Stimulated activated effector memory CD8-positive, alpha-beta T cell treated with anti-CD3 and anti-CD28 coated beads, Interleukin-12 subunit alpha, Interleukin-12 subunit beta, amount 100 ng/mL, for 72 hours (primary cell): ENCODE measurements around the gene ACER3.
"Not testable (repeated sequence)": the region's sequence is repeated elsewhere in the genome, so short reads cannot be mapped to it uniquely, and the experiment has no call there.

Experiments
- ATAC-seq: fragments of 150-1000 bp; cut with Tn5 transposase; 2 replicates; pipeline ENCODE4 v1.10.0; 2021
- DNase-seq, 2 donors: peaks; one replicate each; pipeline ENCODE4 v3.0.0; 2021 to 2022; ENCODE audit warnings: low spot score in 2 of 2
- H3K27ac Mint-ChIP-seq: one replicate; pipeline ENCODE4 v1.8.0; 2022; ENCODE audit warnings: mild to moderate bottlenecking, mixed read lengths
- H3K36me3 Mint-ChIP-seq: one replicate; pipeline ENCODE4 v1.8.0; 2022; ENCODE audit warnings: mild to moderate bottlenecking, mixed read lengths
- H3K4me1 Mint-ChIP-seq: one replicate; pipeline ENCODE4 v1.8.0; 2022; ENCODE audit warnings: mixed read lengths
- H3K4me3 Mint-ChIP-seq: one replicate; pipeline ENCODE4 v1.8.0; 2022; ENCODE audit warnings: mild to moderate bottlenecking, mixed read lengths
- H3K9me3 Mint-ChIP-seq: one replicate; pipeline ENCODE4 v1.8.0; 2022; ENCODE audit warnings: mixed read lengths

Gene ACER3

DNA sequence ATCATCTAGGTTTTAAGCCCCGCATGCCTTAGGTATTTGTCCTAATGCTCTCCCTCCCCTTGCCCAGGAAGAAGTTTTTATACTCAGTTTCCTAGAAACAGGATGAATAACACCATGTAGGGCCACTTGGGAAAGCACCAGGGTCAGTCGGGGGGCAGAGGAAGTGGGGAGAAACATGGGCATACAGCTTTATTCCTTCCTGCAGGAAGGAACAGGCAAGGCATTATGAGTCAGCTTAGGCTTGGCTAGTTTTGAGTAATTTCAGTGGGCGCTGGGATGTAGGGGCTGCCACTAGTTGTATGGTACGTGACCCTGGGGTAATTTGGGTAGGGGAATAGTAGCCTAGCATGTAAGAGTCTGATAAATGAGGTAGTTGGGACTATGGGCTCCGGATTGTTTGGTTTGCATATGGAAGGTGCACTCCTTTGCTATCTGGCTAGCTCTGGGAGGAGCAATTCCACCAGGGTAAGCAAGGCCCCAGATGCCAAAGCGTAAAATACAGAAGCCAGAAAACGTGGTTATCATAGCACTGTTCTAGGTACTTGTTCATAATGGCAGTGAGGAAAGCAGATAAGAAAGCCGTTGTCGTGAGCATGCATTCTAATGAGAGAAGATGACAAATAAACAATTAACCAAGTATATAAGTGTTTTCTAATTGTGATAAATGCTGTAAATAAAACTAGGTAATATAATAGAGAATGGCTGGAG is 24.8 kb downstream of the ACER3 start:
- H3K27ac Mint-ChIP-seq: peak overlapping the region; percentile 3
- peak; percentile 70 for ATAC-seq
- no peaks in the 10 kb centered on the region for H3K36me3 Mint-ChIP-seq
- H3K4me3 Mint-ChIP-seq: no peak overlapping the region
- H3K4me1 Mint-ChIP-seq: peaks cover 17% of the 10 kb centered on the region
- no peak for DNase-seq
- no peaks in the 10 kb centered on the region for H3K9me3 Mint-ChIP-seq

GRCh38 chr11:76888989-76889388 is 28.3 kb downstream of the ACER3 start:
- Mint-ChIP-seq H3K9me3 (no peaks in the 10 kb centered on the region), H3K4me3 (no peak overlapping the region), H3K27ac (no peak overlapping the region), H3K36me3 (no peaks in the 10 kb centered on the region), H3K4me1 (peaks cover 17% of the 10 kb centered on the region)
- DNase-seq: no peak
- ATAC-seq: peak; percentile 53

GRCh38 chr11:76889411-76889975 is 28.8 kb downstream of the ACER3 start:
- no peak for ATAC-seq
- Mint-ChIP-seq H3K4me1 (peaks cover 17% of the 10 kb centered on the region), H3K36me3 (no peaks in the 10 kb centered on the region), H3K9me3 (no peaks in the 10 kb centered on the region), H3K4me3 (no peak overlapping the region), H3K27ac (no peak overlapping the region)
- DNase-seq: no peak

GRCh38 chr11:76890329-76890728 is 29.6 kb downstream of the ACER3 start:
- H3K4me1 Mint-ChIP-seq: peaks cover 11% of the 10 kb centered on the region
- no peak for DNase-seq
- no peak for ATAC-seq
- no peak overlapping the region for H3K27ac Mint-ChIP-seq
- H3K4me3 Mint-ChIP-seq: no peak overlapping the region
- no peaks in the 10 kb centered on the region for H3K36me3 Mint-ChIP-seq
- H3K9me3 Mint-ChIP-seq: no peaks in the 10 kb centered on the region

DNA sequence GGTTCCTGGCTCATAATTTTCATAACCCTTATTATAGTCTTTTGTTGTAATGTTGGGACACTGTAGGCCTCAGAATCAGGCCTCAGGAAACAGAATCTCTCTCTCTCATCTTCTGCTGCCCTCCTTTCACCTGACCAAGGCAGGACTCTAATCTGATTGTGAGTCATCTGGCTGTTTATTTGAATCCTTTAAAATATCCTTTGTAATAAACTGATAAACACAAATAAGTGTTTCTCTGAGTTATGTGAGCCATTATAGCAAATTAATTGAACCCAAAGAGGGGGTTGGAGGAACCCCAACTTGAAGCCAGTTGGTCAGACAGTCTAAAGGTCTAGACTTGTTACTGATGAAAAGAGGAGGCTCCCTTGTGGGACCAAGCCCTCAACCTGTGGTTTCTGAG is 30.6 kb downstream of the ACER3 start:
- H3K4me3 Mint-ChIP-seq: no peak overlapping the region
- H3K27ac Mint-ChIP-seq: no peak overlapping the region
- no peaks in the 10 kb centered on the region for H3K9me3 Mint-ChIP-seq
- no peaks in the 10 kb centered on the region for H3K36me3 Mint-ChIP-seq
- ATAC-seq (no peak), DNase-seq (no peak)
- H3K4me1 Mint-ChIP-seq: peaks cover under 1% of the 10 kb centered on the region

DNA sequence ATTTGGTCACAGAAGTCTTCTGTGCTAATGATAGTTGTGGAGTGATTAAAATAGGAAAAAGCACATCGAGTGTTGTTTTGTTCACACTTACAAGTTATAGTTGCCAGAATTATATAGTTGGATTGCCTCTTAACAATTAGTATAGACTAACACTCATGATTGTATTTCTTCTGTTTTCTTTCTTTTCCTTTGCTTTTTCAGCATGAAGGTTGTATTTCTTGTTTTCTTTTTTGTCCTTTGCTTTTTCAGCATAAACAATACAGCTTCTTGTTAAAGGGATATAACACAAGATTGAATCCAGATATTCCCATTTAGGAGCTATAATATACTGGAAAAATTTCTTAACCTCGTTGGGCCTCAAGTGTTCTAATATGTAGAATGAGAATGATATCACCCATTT is 31.1 kb downstream of the ACER3 start:
- no peak for ATAC-seq
- H3K36me3 Mint-ChIP-seq: no peaks in the 10 kb centered on the region
- H3K4me3 Mint-ChIP-seq: no peak overlapping the region
- H3K9me3 Mint-ChIP-seq: no peaks in the 10 kb centered on the region
- H3K27ac Mint-ChIP-seq: no peak overlapping the region
- no peaks in the 10 kb centered on the region for H3K4me1 Mint-ChIP-seq
- no peak for DNase-seq

DNA sequence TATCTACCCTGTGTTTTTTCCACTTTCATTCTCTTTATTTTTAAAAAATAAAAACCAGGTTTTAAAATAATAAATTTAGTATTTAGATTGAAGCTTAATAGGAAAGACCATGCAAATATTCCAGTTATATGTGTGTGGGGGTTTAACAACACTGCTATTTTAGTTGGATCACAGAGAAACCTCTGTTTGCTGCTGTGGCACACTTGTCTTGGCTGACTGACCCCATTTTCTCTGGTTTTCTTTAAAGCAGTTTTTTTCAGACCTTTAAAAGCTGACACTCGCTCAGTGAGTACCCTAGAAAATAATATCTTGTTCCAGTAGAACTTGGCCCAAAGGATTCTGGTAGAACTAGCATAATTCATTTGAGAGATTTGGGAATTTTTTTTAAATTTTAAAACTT is 31.6 kb downstream of the ACER3 start:
- Mint-ChIP-seq H3K27ac (no peak overlapping the region), H3K9me3 (no peaks in the 10 kb centered on the region), H3K4me3 (no peak overlapping the region), H3K36me3 (no peaks in the 10 kb centered on the region), H3K4me1 (no peaks in the 10 kb centered on the region)
- DNase-seq (no peak), ATAC-seq (no peak)

- Mint-ChIP-seq H3K36me3 (no peaks in the 10 kb centered on the region), H3K9me3 (no peaks in the 10 kb centered on the region), H3K4me1 (no peaks in the 10 kb centered on the region), H3K27ac (no peak overlapping the region), H3K4me3 (no peak overlapping the region)
- DNase-seq: no peak
- no peak for ATAC-seq
Measured at GRCh38 chr11:76897233-76897632, 36.5 kb downstream of the ACER3 start.

GRCh38 chr11:76901144-76901543 is 40.4 kb downstream of the ACER3 start:
- Mint-ChIP-seq H3K4me1 (no peaks in the 10 kb centered on the region), H3K36me3 (no peaks in the 10 kb centered on the region), H3K4me3 (no peak overlapping the region), H3K9me3 (no peaks in the 10 kb centered on the region), H3K27ac (no peak overlapping the region)
- ATAC-seq (no peak), DNase-seq (no peak)

DNA sequence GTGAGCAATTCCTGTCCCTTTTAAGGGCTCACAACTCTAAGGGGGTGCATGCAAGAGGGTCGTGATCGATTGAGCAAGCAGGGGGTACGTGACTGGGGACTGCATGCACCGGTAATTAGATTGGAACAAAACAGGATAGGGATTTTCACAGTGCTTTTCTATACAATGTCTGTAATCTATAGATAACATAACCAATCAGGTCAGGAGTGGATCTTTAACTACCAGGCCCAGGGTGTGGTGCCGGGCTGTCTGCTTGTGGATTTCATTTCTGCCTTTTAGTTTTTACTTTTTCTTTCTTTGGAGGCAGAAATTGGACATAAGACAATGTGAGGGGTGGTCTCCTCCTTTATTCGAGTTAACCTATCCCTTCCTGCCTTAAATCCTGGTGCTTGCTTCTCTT is 40.9 kb downstream of the ACER3 start:
- H3K4me1 Mint-ChIP-seq, H3K4me3 Mint-ChIP-seq, DNase-seq, H3K27ac Mint-ChIP-seq, H3K36me3 Mint-ChIP-seq, ATAC-seq, H3K9me3 Mint-ChIP-seq: not testable (repeated sequence)

DNA sequence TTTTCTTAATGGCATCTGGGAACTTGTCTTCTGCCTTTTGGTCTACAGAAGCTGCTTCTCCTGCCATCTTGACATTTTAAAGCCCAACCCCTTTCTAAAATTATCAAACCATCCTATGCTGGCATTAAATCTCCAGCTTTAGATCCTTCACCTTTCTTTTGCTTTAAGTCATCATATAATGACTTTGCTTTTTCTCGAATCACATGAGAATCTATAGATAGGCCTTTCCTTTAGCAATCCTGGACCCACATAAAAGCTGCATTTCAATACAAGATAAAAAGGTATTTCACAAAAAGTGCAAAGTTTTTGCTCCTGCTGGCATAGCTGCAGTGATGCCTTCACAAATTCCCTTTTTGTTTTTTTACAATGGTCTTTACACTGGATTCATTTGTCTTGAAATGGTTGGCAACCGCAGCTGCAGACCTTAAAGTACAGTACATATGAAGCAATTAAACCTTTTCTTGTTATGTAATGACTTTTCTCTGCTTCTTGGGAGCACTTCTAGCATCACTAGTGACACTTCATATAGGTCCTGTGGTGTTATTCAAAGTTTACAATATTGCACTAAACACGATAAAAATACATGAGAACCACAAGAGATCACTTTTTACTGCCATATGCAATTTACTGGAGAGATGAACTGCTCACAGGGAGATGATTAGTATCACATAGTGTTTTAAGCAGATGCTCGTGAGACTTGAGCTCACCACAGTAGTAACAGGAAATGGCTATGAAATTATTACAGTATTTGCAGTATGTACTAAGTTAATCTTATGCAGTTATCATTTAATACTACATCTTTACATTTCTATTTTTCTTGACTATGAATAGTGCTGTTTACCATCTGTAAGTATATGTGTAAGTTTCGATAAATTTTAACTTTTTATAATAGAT is 41.6 kb downstream of the ACER3 start:
- DNase-seq (no peak), ATAC-seq (no peak)
- Mint-ChIP-seq H3K36me3 (no peaks in the 10 kb centered on the region), H3K4me3 (no peak overlapping the region), H3K27ac (no peak overlapping the region), H3K9me3 (no peaks in the 10 kb centered on the region), H3K4me1 (no peaks in the 10 kb centered on the region)

- no peak for DNase-seq
- Mint-ChIP-seq H3K4me1 (no peaks in the 10 kb centered on the region), H3K27ac (no peak overlapping the region), H3K36me3 (no peaks in the 10 kb centered on the region), H3K4me3 (no peak overlapping the region), H3K9me3 (no peaks in the 10 kb centered on the region)
- ATAC-seq: no peak
Measured at GRCh38 chr11:76903325-76903724, 42.6 kb downstream of the ACER3 start.

DNA sequence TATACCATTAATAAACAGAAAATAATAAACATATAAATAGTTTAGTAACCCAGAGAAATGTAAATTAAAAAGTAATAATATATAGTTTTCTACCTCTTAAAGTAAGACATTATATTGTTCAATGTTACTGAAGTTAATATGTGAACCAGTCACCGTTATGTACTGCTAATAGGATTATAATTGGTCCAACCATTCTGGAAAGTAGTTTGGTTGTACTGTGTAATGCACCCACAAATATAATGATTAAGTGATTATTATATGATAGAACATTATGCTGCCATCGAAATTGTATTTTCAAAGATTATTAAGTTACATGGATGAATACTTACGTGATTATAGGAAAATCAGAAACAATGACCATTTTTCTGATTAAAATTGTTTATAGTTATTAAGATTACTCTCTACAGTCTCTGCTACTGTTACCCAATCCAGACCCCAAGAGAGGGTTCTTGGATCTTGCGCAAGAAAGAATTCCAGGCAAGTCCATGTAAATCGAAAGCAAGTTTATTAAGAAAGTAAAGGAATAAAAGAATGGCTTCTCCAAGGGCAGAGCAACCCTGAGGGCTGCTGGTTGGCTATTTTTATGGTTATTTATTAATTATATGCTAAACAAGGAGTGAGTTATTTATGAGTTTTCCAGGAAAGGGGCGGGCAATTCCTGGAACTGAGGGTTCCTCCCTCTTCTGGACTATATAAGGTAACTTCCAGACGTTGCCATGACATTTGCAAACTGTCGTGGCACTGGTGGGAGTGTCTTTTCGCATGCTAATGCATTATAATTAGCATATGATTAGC is 50.1 kb downstream of the ACER3 start:
- ATAC-seq (no peak), DNase-seq (no peak)
- no peak overlapping the region for H3K4me3 Mint-ChIP-seq
- no peak overlapping the region for H3K27ac Mint-ChIP-seq
- H3K36me3 Mint-ChIP-seq: no peaks in the 10 kb centered on the region
- no peaks in the 10 kb centered on the region for H3K9me3 Mint-ChIP-seq
- no peaks in the 10 kb centered on the region for H3K4me1 Mint-ChIP-seq

DNA sequence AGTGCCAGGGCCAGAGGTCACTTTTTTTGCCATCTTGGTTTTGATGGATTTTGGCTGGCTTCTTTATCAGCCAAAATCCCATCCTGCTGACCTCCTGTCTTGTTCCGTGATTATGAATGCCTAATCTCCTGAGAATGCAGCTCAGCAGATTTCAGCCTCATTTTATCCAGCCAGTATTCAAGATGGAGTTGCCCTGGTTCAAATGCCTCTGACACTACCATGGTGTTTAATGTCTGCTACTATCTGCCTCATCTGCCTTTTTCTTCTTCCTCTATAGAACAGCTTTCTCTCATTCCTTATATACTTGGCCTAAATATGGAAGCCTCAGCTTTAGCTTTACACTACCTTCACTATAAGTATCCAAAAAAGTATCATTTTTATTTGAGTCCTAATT is 50.7 kb downstream of the ACER3 start:
- H3K36me3 Mint-ChIP-seq: no peaks in the 10 kb centered on the region
- ATAC-seq (no peak), DNase-seq (no peak)
- H3K4me3 Mint-ChIP-seq: no peak overlapping the region
- no peaks in the 10 kb centered on the region for H3K4me1 Mint-ChIP-seq
- H3K9me3 Mint-ChIP-seq: no peaks in the 10 kb centered on the region
- no peak overlapping the region for H3K27ac Mint-ChIP-seq

DNA sequence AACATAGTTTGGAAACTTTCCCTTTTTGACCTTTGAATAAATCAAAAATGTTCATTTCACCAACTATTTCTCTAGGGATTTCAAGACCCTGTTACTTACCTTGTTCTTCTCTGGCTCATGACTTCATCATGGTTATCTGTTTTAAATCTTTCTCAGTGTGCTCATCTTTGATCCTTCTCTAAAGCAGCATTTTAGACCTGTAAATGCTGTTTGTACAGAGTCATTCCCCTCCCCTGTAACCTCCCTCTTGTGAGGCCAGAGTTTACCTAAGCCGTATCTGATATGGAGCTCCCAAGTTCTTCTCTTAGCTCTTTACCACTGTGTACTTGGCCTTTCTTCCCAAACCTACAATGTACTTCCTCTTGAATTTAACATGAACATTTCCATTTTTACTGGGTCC is 56.0 kb downstream of the ACER3 start:
- no peak overlapping the region for H3K27ac Mint-ChIP-seq
- H3K4me1 Mint-ChIP-seq: no peaks in the 10 kb centered on the region
- no peak overlapping the region for H3K4me3 Mint-ChIP-seq
- ATAC-seq (no peak), DNase-seq (no peak)
- H3K36me3 Mint-ChIP-seq: no peaks in the 10 kb centered on the region
- H3K9me3 Mint-ChIP-seq: no peaks in the 10 kb centered on the region
